ENCODE results near the gene NTRK2.

DNA sequence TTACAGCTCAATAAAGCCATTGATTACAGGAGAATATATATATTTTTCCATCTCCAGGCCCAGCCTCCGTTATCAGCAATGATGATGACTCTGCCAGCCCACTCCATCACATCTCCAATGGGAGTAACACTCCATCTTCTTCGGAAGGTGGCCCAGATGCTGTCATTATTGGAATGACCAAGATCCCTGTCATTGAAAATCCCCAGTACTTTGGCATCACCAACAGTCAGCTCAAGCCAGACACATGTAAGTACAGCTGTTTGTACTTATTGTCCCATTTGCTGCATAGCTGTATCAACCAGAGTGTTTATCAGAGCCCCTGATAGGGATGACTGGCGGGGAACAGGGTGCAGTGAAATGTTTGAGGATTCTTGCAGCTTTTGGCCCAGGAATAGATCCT is 197.7 kb downstream of the NTRK2 start:
- TF ChIP-seq, protein P1, sequence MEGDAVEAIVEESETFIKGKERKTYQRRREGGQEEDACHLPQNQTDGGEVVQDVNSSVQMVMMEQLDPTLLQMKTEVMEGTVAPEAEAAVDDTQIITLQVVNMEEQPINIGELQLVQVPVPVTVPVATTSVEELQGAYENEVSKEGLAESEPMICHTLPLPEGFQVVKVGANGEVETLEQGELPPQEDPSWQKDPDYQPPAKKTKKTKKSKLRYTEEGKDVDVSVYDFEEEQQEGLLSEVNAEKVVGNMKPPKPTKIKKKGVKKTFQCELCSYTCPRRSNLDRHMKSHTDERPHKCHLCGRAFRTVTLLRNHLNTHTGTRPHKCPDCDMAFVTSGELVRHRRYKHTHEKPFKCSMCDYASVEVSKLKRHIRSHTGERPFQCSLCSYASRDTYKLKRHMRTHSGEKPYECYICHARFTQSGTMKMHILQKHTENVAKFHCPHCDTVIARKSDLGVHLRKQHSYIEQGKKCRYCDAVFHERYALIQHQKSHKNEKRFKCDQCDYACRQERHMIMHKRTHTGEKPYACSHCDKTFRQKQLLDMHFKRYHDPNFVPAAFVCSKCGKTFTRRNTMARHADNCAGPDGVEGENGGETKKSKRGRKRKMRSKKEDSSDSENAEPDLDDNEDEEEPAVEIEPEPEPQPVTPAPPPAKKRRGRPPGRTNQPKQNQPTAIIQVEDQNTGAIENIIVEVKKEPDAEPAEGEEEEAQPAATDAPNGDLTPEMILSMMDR (IDR thresholded peaks at IDR 0.05) = no peak
- no peak for TF ChIP-seq POLR2A (IDR thresholded peaks at IDR 0.05)
